ENCODE results near the gene PTPN23. TPM values are rescaled to one million over a fixed set of nuclear protein-coding genes. Genes with fewer than 3 reads are reported as not detected.
A peak's percentile ranks its signal among the peaks of the same experiment; 100 is the strongest.

Gene PTPN23, protein sequence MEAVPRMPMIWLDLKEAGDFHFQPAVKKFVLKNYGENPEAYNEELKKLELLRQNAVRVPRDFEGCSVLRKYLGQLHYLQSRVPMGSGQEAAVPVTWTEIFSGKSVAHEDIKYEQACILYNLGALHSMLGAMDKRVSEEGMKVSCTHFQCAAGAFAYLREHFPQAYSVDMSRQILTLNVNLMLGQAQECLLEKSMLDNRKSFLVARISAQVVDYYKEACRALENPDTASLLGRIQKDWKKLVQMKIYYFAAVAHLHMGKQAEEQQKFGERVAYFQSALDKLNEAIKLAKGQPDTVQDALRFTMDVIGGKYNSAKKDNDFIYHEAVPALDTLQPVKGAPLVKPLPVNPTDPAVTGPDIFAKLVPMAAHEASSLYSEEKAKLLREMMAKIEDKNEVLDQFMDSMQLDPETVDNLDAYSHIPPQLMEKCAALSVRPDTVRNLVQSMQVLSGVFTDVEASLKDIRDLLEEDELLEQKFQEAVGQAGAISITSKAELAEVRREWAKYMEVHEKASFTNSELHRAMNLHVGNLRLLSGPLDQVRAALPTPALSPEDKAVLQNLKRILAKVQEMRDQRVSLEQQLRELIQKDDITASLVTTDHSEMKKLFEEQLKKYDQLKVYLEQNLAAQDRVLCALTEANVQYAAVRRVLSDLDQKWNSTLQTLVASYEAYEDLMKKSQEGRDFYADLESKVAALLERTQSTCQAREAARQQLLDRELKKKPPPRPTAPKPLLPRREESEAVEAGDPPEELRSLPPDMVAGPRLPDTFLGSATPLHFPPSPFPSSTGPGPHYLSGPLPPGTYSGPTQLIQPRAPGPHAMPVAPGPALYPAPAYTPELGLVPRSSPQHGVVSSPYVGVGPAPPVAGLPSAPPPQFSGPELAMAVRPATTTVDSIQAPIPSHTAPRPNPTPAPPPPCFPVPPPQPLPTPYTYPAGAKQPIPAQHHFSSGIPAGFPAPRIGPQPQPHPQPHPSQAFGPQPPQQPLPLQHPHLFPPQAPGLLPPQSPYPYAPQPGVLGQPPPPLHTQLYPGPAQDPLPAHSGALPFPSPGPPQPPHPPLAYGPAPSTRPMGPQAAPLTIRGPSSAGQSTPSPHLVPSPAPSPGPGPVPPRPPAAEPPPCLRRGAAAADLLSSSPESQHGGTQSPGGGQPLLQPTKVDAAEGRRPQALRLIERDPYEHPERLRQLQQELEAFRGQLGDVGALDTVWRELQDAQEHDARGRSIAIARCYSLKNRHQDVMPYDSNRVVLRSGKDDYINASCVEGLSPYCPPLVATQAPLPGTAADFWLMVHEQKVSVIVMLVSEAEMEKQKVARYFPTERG (N-terminal part only)
- polyA plus RNA-seq (5.4 and 36.2 TPM in 2 replicates), polyA minus RNA-seq (17.8 and 52.8 TPM in 2 replicates)

DNA sequence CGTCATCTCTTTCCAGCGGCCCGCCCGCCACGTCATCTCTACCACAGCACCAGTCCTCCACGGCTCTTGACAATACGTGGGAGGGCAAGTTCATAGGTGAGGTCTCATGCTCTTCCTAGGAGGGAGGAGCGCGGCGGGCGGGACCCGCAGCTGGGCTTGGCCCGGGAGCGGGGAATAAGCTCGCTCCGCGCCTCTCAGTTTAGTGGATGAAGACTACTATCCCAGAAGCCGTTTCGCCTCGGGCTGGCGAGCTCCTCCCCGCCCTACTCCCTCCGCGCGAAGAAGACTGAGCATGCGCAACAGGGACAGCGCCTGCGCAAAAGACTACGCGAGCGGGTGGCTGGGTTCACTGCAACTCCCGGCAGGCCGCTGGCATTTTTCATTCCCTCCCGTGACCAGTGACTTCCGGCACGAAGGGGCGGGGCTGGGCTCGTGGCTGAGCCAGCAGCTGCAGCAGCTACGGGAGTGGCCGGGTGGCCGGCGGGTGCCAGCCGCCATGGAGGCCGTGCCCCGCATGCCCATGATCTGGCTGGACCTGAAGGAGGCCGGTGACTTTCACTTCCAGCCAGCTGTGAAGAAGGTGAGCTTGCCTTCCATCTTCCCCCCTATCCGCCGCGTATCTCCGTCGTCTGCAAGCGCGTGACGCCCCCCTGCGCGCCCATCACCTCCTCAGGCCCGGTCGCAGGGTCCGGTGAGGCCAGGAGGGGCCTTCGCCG is at the start of gene PTPN23:
TSS of gene PTPN23 (plus strand) at position 421 of the 716 bp plus-strand sequence. CDS start at position 497, 76 bp downstream.
- peak within 1 kb of the TSS; percentile 75 for H3K4me3 ChIP-seq (ENCODE audit: low read length)
- H3F3A ChIP-seq (ENCODE audit: insufficient read depth, low read length, poor library complexity, severe bottlenecking): no peaks in the 10 kb centered on the region
- peak within 1 kb of the TSS; percentile 90 for H3K4me2 ChIP-seq (ENCODE audit: low read length)
- H3K9me2 ChIP-seq (ENCODE audit: insufficient read depth, low read length): no peaks in the 10 kb centered on the region
- H3K9me3 ChIP-seq (ENCODE audit: low read length): no peaks in the 10 kb centered on the region
- peak within 1 kb of the TSS; percentile 89 for H3K27ac ChIP-seq (ENCODE audit: low read length)
- H3K79me2 ChIP-seq (replicated peaks; ENCODE audit: insufficient read depth, low read length): peaks cover 26% of the 10 kb centered on the region
- no peaks in the 10 kb centered on the region for H4K20me1 ChIP-seq (ENCODE audit: insufficient read depth)
- H3K27me3 ChIP-seq (ENCODE audit: insufficient read depth, low read depth, low read length): no peaks in the 10 kb centered on the region
- peak within 1 kb of the TSS; percentile 93 for H2AFZ ChIP-seq (ENCODE audit: low read depth, low read length)
- peak within 1 kb of the TSS; percentile 90 for H3K9ac ChIP-seq (ENCODE audit: low read length)
- H3K36me3 ChIP-seq (ENCODE audit: insufficient read depth, low read length): no peaks in the 10 kb centered on the region
- no peak for TF ChIP-seq RAD21 (conservative IDR thresholded peaks at IDR 0.05)
- TF ChIP-seq MXI1 (conservative IDR thresholded peaks at IDR 0.05; ENCODE audit: poor library complexity, severe bottlenecking): peak; percentile 88
- TF ChIP-seq, protein P1, sequence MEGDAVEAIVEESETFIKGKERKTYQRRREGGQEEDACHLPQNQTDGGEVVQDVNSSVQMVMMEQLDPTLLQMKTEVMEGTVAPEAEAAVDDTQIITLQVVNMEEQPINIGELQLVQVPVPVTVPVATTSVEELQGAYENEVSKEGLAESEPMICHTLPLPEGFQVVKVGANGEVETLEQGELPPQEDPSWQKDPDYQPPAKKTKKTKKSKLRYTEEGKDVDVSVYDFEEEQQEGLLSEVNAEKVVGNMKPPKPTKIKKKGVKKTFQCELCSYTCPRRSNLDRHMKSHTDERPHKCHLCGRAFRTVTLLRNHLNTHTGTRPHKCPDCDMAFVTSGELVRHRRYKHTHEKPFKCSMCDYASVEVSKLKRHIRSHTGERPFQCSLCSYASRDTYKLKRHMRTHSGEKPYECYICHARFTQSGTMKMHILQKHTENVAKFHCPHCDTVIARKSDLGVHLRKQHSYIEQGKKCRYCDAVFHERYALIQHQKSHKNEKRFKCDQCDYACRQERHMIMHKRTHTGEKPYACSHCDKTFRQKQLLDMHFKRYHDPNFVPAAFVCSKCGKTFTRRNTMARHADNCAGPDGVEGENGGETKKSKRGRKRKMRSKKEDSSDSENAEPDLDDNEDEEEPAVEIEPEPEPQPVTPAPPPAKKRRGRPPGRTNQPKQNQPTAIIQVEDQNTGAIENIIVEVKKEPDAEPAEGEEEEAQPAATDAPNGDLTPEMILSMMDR (IDR thresholded peaks at IDR 0.05; ENCODE audit: poor library complexity, severe bottlenecking): peak; percentile 8
- TF ChIP-seq, protein P2, sequence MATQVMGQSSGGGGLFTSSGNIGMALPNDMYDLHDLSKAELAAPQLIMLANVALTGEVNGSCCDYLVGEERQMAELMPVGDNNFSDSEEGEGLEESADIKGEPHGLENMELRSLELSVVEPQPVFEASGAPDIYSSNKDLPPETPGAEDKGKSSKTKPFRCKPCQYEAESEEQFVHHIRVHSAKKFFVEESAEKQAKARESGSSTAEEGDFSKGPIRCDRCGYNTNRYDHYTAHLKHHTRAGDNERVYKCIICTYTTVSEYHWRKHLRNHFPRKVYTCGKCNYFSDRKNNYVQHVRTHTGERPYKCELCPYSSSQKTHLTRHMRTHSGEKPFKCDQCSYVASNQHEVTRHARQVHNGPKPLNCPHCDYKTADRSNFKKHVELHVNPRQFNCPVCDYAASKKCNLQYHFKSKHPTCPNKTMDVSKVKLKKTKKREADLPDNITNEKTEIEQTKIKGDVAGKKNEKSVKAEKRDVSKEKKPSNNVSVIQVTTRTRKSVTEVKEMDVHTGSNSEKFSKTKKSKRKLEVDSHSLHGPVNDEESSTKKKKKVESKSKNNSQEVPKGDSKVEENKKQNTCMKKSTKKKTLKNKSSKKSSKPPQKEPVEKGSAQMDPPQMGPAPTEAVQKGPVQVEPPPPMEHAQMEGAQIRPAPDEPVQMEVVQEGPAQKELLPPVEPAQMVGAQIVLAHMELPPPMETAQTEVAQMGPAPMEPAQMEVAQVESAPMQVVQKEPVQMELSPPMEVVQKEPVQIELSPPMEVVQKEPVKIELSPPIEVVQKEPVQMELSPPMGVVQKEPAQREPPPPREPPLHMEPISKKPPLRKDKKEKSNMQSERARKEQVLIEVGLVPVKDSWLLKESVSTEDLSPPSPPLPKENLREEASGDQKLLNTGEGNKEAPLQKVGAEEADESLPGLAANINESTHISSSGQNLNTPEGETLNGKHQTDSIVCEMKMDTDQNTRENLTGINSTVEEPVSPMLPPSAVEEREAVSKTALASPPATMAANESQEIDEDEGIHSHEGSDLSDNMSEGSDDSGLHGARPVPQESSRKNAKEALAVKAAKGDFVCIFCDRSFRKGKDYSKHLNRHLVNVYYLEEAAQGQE (IDR thresholded peaks at IDR 0.05; ENCODE audit: borderline replicate concordance): peak; percentile 95
- peak; percentile 85 for TF ChIP-seq TAF1 (IDR thresholded peaks at IDR 0.05; ENCODE audit: low read depth)
- TF ChIP-seq EZH2 (IDR thresholded peaks at IDR 0.05; ENCODE audit: borderline replicate concordance, insufficient read depth, low read length, poor library complexity, severe bottlenecking): no peak
- TF ChIP-seq EP300 (conservative IDR thresholded peaks at IDR 0.05; ENCODE audit: poor library complexity, severe bottlenecking): peak; percentile 33
- TF ChIP-seq SMC3 (conservative IDR thresholded peaks at IDR 0.05; ENCODE audit: poor library complexity): no peak
- peak; percentile 91 for TF ChIP-seq POLR2AphosphoS5 (IDR thresholded peaks at IDR 0.05)

Measured in neural cell (in vitro differentiated cells).